GM23338 (cell line): ENCODE measurements around the gene VWA7. TPM values are rescaled to one million over a fixed set of nuclear protein-coding genes. Genes with fewer than 3 reads are reported as not detected.

Source experiments
- ATAC-seq: fragments of 200-7000 bp; cut with Tn5 transposase; 3 replicates; pipeline ENCODE4 v1.9.1; 2020
- DNase-seq: peaks from one replicate; pipeline ENCODE4 v3.0.0-alpha.2; 2015; ENCODE audit warnings: low spot score
- H2AFZ ChIP-seq: fragments of 200-600 bp; sonication (generic); 2 replicates; pipeline ENCODE4 v1.8.0; 2016; ENCODE audit warnings: antibody characterized with exemption, mild to moderate bottlenecking, moderate library complexity
- H3F3A ChIP-seq: fragments of 200-600 bp; sonication (generic); replicated peaks from 2 replicates; pipeline ENCODE4 v1.8.0; 2017; ENCODE audit warnings: antibody characterized with exemption, mixed run types, low read depth
- H3K27ac ChIP-seq: fragments of 200-600 bp; sonication (generic); 2 replicates; pipeline ENCODE4 v1.6.1; 2016; ENCODE audit warnings: low read depth
- H3K27me3 ChIP-seq: fragments of 200-600 bp; sonication (generic); 2 replicates; pipeline ENCODE4 v1.8.0; 2016; ENCODE audit warnings: mild to moderate bottlenecking, mixed run types, moderate library complexity; ENCODE audit not compliant: insufficient read depth
- H3K36me3 ChIP-seq: fragments of 200-600 bp; sonication (generic); 2 replicates; pipeline ENCODE4 v1.8.0; 2016; ENCODE audit warnings: mild to moderate bottlenecking; ENCODE audit not compliant: insufficient read depth
- H3K4me1 ChIP-seq: fragments of 200-600 bp; sonication (generic); 2 replicates; pipeline ENCODE4 v1.8.0; 2016; ENCODE audit warnings: mild to moderate bottlenecking, moderate library complexity; ENCODE audit not compliant: insufficient read depth
- H3K4me2 ChIP-seq: fragments of 200-600 bp; sonication (generic); 2 replicates; pipeline ENCODE4 v1.7.1; 2017; ENCODE audit warnings: mixed run types
- H3K4me3 ChIP-seq: fragments of 200-600 bp; sonication (generic); 2 replicates; pipeline ENCODE4 v1.6.1; 2016; ENCODE audit warnings: mixed run types
- H3K79me2 ChIP-seq: fragments of 200-600 bp; sonication (generic); replicated peaks from 2 replicates; pipeline ENCODE4 v1.8.0; 2017; ENCODE audit warnings: mild to moderate bottlenecking; ENCODE audit not compliant: insufficient read depth
- H3K9me2 ChIP-seq: fragments of 200-600 bp; sonication (generic); 2 replicates; pipeline ENCODE4 v1.8.0; 2017; ENCODE audit not compliant: insufficient read depth
- H4K20me1 ChIP-seq: fragments of 200-600 bp; sonication (generic); replicated peaks from 2 replicates; pipeline ENCODE4 v1.8.0; 2017; ENCODE audit warnings: mild to moderate bottlenecking; ENCODE audit not compliant: insufficient read depth
- H3K27ac Mint-ChIP-seq: 2 replicates; pipeline ENCODE4 v1.8.0; 2020; ENCODE audit warnings: inconsistent platforms, mild to moderate bottlenecking, moderate library complexity, mixed read lengths
- H3K27me3 Mint-ChIP-seq: 3 replicates; pipeline ENCODE4 v1.8.0; 2022; ENCODE audit warnings: low read depth, mild to moderate bottlenecking, moderate library complexity, mixed read lengths, inconsistent platforms; ENCODE audit not compliant: insufficient read depth, poor library complexity
- H3K36me3 Mint-ChIP-seq: 3 replicates; pipeline ENCODE4 v1.8.0; 2021; ENCODE audit warnings: low read depth, mild to moderate bottlenecking, inconsistent platforms, moderate library complexity, mixed read lengths
- H3K4me1 Mint-ChIP-seq: 3 replicates; pipeline ENCODE4 v1.8.0; 2020; ENCODE audit warnings: mild to moderate bottlenecking, inconsistent platforms, mixed read lengths
- H3K4me3 Mint-ChIP-seq: 3 replicates; pipeline ENCODE4 v1.8.0; 2021; ENCODE audit warnings: moderate library complexity, mild to moderate bottlenecking, inconsistent platforms, mixed read lengths
- H3K9me3 Mint-ChIP-seq: 3 replicates; pipeline ENCODE4 v1.8.0; 2020; ENCODE audit warnings: moderate library complexity, mild to moderate bottlenecking, inconsistent platforms, mixed read lengths
- ZNF114 ChIP-seq: fragments of 250-450 bp; sonication (Bioruptor Pico); IDR thresholded peaks from 2 replicates; pipeline ENCODE4 v1.5.0; 2020; ENCODE audit warnings: mild to moderate bottlenecking, moderate library complexity
- ZNF331 ChIP-seq: fragments of 250-450 bp; sonication (Bioruptor Pico); IDR thresholded peaks from 2 replicates; pipeline ENCODE4 v1.5.0; 2020; ENCODE audit warnings: low read depth, mild to moderate bottlenecking, moderate library complexity
- polyA plus RNA-seq: library from polyadenylated mRNA; unstranded; fragments of >200 nt; fragmentation: Nextera tagmentation; extraction: Ambion mirVana; gene quantifications from 2 replicates; pipeline ENCODE4 v1.2.1, GENCODE V29; 2016
- total RNA-seq: library from RNA; depleted of rRNA; stranded (reverse); fragments of >200 nt; shearing (Covaris generic); gene quantifications from 2 replicates; pipeline ENCODE4 v1.2.3, GENCODE V29; 2014
- TF ChIP-seq, protein P1 (sequence below): IDR thresholded peaks from 2 replicates; pipeline ENCODE4 v1.6.1; 2016; ENCODE audit warnings: antibody characterized with exemption
- TF ChIP-seq, protein P2 (sequence below): IDR thresholded peaks from one replicate; pipeline ENCODE4 v1.6.1; 2018; ENCODE audit warnings: antibody characterized with exemption; ENCODE audit not compliant: unreplicated experiment

VWA7 gene
- total and polyA plus RNA-seq, 2 experiments from 2014 or later: 0.07 to 0.36 TPM

DNA sequence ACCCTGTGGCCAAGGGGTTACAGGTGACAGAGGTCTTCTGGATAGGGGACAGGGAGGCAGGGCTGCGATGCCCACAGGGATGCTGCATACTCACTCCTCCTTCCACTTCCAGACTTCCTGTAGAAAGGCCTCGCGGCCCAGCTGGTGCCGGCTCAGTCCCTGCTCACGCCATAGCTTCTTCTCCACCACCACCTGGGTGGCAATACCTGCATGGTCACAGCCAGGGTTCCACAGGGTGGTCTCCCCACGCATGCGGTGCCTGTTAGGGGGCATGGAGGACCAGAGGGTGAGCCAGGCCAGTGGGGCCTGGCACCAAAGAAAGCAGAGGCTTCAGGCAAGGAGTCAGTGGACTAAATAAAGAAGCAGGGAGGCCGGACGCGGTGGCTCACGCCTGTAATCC, 8.3 kb upstream of the VWA7 start:
- Histone ChIP-seq H3K27ac (no peak overlapping the region), H3K4me3 (no peak overlapping the region), H3K27me3 (no peaks in the 10 kb centered on the region), H3K4me2 (no peak overlapping the region), H3K79me2 (no peaks in the 10 kb centered on the region), H3F3A (no peaks in the 10 kb centered on the region; the same call in 1 of the 2 replicates), H4K20me1 (no peaks in the 10 kb centered on the region; the same call in 1 of the 2 replicates), H3K36me3 (peaks cover 8% of the 10 kb centered on the region), H3K4me1 (no peaks in the 10 kb centered on the region), H2AFZ (no peak overlapping the region), H3K9me2 (no peaks in the 10 kb centered on the region)
- no peaks in the 10 kb centered on the region for H3K4me1 Mint-ChIP-seq
- H3K4me3 Mint-ChIP-seq: no peak overlapping the region
- H3K27me3 Mint-ChIP-seq: peaks cover 11% of the 10 kb centered on the region
- TF ChIP-seq, protein P1, sequence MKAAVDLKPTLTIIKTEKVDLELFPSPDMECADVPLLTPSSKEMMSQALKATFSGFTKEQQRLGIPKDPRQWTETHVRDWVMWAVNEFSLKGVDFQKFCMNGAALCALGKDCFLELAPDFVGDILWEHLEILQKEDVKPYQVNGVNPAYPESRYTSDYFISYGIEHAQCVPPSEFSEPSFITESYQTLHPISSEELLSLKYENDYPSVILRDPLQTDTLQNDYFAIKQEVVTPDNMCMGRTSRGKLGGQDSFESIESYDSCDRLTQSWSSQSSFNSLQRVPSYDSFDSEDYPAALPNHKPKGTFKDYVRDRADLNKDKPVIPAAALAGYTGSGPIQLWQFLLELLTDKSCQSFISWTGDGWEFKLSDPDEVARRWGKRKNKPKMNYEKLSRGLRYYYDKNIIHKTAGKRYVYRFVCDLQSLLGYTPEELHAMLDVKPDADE: no peak
- peaks cover 55% of the 10 kb centered on the region for H3K36me3 Mint-ChIP-seq
- no peak overlapping the region for H3K27ac Mint-ChIP-seq
- H3K9me3 Mint-ChIP-seq: no peaks in the 10 kb centered on the region
- DNase-seq (no peak), ATAC-seq (no peak)

DNA sequence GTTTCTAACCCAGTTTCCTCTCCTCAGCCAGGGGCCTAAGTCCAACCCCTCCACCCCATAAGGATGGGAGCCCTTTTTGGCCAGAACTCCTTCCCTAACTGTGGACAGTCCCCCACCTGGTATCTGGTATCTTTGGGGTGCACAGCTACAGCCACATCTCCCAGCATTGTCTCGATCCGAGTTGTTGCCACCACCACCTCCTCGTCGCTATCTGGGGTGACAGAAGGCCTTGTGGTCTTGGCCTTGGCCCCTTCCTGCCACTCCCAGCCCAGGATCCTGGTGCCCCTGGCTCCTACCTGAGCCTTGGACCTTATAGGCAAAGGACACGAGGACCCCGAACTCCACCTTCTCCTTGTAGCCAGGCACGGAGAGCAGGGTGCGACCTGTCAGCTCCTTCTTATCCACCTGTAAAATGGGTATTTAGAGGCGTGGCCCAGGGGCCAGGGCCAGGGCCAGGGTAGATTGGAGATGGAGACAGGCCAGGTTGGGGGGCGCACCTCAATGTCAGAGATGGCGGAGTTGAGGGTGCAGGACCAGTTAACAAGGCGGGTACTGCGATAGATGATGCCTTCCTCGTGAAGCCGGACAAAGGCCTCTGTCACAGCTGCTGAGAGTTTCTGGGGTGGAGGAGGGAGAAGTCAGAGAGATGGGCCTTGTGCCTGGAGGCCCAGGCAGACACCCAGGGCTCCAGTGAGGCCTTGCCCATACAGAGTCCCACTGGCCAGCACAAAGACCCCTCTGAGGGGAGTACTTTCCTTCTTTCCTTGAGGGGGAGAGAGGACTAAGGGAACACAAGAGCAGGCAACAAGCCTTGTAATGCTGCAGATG, 7.2 kb upstream of the VWA7 start:
- H3K27me3 ChIP-seq: no peaks in the 10 kb centered on the region
- DNase-seq (no peak), ATAC-seq (no peak)
- no peak overlapping the region for H3K27ac Mint-ChIP-seq
- H3K4me2 ChIP-seq: no peak overlapping the region
- no peak overlapping the region for H3K4me3 ChIP-seq
- no peak for TF ChIP-seq ZNF114
- TF ChIP-seq ZNF331: no peak
- TF ChIP-seq, protein P2, sequence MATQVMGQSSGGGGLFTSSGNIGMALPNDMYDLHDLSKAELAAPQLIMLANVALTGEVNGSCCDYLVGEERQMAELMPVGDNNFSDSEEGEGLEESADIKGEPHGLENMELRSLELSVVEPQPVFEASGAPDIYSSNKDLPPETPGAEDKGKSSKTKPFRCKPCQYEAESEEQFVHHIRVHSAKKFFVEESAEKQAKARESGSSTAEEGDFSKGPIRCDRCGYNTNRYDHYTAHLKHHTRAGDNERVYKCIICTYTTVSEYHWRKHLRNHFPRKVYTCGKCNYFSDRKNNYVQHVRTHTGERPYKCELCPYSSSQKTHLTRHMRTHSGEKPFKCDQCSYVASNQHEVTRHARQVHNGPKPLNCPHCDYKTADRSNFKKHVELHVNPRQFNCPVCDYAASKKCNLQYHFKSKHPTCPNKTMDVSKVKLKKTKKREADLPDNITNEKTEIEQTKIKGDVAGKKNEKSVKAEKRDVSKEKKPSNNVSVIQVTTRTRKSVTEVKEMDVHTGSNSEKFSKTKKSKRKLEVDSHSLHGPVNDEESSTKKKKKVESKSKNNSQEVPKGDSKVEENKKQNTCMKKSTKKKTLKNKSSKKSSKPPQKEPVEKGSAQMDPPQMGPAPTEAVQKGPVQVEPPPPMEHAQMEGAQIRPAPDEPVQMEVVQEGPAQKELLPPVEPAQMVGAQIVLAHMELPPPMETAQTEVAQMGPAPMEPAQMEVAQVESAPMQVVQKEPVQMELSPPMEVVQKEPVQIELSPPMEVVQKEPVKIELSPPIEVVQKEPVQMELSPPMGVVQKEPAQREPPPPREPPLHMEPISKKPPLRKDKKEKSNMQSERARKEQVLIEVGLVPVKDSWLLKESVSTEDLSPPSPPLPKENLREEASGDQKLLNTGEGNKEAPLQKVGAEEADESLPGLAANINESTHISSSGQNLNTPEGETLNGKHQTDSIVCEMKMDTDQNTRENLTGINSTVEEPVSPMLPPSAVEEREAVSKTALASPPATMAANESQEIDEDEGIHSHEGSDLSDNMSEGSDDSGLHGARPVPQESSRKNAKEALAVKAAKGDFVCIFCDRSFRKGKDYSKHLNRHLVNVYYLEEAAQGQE: no peak
- no peaks in the 10 kb centered on the region; the same call in 1 of the 2 replicates for H3F3A ChIP-seq
- no peaks in the 10 kb centered on the region for H3K9me2 ChIP-seq
- H3K4me1 ChIP-seq: no peaks in the 10 kb centered on the region
- no peaks in the 10 kb centered on the region for H3K4me1 Mint-ChIP-seq
- H3K27me3 Mint-ChIP-seq: peaks cover 8% of the 10 kb centered on the region
- H3K36me3 Mint-ChIP-seq: peaks cover 54% of the 10 kb centered on the region
- no peak overlapping the region for H3K27ac ChIP-seq
- H2AFZ ChIP-seq: no peak overlapping the region
- H4K20me1 ChIP-seq: no peaks in the 10 kb centered on the region; the same call in 1 of the 2 replicates
- H3K4me3 Mint-ChIP-seq: no peak overlapping the region
- H3K79me2 ChIP-seq: no peaks in the 10 kb centered on the region
- H3K36me3 ChIP-seq: peaks cover 1% of the 10 kb centered on the region
- H3K9me3 Mint-ChIP-seq: no peaks in the 10 kb centered on the region
